GM18907 (cell line): ENCODE results near the gene ELOVL1.

Source experiments
- ATAC-seq: cut with Tn5 transposase; IDR thresholded peaks from one replicate; pipeline ENCODE4 v1.9.1; 2021; ENCODE audit warnings: mild to moderate bottlenecking, moderate library complexity; ENCODE audit not compliant: unreplicated experiment

ELOVL1 gene

DNA sequence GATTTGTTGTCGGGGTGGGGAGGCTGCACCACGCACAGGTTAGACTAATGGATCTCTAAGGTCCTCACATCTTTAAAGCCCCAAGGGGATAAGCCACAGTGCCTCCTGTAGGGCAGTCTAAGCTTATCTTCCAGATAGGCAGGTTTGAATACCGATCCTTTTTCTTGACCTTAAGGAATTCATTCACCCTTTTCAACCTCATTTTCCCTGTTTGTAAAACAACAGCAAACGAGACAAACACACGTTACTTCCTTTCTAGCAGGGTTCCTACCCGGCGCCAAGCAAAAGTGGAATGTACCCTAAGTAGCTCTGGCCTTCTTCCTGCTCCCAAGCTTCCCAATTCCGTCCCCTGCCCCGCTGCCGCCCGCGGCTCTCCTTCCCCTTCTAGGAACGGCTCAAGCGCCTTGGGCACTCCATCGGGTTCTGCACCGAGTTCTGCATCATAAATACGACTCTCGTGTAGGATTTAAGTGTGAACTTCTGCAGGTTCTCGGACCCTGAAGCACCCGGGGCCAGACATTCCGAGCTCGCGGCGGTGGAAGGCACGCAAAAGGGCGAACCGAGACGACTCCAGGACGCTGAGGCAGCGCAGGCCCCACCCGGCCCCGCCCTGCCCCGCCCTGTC lies 9.6 kb downstream of the ELOVL1 start:
- peak; percentile 3 for ATAC-seq

DNA sequence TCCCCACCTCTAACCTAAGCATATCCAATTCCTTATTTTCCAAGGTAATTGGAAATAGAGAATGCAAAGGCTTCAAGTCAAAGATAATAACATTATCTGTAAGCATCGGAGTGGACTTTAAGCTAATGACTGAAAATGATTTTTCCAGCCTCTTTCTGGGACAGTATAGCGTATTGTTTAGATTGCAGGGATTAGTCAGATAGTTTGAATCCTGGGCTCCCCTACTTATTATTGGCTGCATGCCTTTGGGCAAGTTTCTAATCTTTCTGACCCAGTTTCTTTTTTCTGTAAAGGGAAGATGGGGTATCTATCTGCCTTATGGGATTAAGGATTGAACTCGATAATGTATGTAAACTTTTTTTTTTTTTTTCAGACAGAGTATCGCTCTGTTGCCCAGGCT lies 10.6 kb downstream of the ELOVL1 start:
- ATAC-seq, result no peak

DNA sequence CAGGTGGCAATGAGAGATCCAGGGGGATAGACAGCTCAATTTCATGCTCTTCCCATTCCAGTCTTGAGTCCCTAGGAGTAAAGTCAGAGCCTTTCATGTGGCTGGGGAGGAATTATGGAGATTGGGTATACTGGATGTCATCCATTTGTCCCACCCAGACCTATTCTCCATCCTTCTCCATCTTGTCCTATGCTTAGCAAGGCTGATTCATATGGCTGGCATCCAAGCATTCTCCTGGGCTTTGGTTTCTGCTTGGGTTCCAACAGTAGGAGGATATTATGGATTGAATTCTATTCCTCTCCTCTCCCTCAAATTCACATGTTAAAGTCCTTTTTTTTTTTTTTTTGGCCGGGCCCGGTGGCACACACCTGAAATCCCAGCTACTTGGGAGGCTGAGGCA lies 12.9 kb downstream of the ELOVL1 start:
- ATAC-seq, result no peak

DNA sequence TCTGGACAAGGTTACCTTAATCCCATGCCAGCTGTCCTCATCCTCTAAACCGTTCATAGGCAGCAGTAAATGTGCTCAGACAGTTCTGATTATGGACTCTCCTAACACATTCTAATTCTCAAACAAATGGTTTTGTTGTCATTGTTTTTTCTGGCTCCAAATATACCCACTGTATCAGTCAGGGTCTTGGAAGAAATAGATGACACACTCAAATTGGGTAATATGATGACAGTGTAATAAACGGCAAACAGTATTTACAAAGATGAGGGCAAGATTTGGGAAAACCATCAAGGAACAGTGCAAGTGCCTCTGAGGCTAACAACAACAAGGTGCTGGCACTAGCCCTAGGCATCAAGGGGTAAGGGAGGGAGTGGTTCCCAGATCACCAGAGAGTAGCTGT lies 13.3 kb downstream of the ELOVL1 start:
- ATAC-seq, result no peak

DNA sequence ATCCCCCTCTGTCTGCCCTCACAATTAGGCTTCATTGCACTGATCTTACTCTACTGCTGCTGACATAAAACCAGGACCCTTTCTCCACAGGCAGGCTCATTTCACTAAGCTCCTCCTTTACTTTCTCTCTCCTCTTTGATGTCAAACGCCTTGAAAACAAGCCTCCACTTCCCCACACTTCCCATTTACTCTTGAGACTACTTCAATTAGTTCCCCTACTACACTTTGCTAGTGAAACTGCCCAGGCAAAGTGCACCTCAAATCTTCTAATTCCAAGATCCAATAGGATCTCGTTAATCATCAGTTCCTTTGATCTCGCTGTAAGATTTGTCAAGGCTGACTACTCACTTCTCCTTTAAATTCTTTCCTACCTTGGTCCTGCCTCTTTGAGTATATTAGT lies 14.9 kb downstream of the ELOVL1 start:
- ATAC-seq, result no peak

DNA sequence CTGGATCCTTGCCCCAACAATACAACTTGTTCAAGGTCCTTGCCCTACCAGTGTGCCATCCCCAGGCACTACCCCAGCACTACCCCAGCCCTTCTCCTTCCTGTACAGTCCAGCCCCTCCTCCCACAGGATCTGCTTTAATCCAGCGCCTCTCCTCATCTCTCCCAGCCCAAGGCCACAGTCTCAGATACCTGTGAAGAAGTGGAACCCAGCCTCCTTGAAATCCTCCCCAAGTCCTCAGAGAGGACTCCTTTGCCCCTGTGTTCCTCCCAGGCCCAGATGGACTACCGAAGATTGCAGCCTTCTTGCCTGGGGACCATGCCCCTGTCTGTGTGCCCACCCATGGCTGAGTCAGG lies 15.5 kb downstream of the ELOVL1 start:
- no peak for ATAC-seq

DNA sequence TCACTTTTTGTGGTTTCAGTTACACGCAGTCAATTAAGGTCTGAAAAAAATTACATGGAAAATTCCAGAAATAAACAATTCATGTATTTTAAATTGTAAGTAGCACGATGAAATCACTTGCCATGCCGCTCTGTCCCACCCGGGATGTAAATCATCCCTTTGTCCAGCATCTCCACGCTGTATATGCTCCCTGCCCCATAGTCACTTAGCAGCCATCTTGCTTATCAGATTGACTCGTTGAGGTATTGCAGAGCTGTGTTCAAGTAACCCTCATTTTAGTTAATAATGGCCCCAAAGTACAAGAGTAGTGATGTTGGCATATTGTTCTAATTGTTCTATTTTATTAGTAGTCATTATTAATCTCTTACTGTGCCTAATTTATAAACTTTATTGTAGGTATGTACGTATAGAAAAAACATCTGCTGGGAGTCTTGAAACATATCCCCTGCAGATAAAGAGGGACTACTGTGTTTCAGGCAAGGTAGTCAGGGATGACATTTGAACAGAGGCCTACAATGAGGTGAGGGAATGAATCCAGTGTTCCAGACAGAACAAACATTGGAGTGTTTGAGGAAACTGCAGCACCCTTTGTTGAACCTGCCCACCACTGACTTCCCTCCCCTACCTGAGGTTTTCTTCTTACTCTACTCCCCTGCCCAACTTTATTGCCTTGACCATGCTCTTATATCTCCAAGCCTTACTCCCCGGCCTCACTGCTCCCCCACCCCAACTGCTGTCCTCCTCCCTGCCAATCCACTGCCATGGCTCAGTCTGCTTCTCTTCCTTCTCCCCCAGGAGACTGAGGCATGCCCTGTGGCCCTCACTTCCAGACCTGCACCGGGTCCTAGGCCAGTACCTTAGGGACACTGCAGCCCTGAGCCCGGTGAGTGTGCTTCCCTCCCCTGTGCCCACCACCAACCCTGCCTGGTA lies 16.1 kb downstream of the ELOVL1 start:
- no peak for ATAC-seq

DNA sequence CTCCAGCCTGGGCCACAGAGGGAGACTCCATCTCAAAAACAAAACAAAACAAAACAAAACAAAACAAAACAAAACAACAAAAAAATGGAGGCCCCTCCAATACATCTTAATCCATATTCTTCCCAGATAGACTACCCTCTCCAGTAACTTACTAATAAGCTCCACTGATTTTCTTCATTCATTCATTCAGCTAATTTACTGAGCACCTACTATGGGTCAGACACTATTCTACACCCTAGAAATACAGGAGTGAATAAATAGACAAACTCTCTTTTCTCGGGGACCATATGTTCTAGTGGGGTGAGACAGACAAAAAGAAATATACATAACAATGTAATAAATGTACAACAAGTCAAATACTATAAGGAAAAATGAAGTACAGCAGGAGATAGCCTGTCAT lies 16.8 kb downstream of the ELOVL1 start:
- ATAC-seq, result no peak

DNA sequence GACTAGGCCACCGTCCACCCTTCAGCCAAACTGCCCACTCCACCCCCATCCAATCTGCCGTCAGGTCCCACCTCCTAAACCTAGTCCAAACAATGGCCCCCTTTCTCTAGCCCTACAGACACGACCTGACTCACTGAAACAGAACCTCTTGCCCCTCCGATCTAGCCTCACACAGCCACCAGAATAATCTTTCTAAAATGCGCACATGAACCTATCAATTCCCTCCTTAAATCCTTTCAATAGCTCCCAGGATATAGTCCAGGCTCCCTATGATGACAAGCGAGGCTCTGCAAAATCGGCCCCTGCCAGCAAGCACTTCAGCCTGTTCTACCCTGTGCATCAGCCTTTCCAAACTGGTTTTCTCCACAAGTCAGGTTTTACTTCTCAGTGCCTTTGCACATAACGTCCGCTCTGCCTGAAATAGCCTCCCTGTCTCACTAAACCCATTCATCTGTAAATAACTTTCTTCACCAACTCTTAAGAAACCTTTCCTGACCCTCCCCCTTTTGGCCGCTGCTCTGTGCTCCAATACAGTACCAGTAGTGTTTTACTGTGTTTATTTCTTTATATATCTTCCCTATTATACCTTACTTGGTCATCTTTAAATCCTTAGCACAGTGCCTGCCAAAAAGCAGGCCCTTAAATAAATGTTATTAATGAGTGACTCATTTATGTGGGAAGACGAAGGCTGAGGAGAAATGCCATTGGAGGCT lies 18.1 kb downstream of the ELOVL1 start:
- ATAC-seq, result no peak

DNA sequence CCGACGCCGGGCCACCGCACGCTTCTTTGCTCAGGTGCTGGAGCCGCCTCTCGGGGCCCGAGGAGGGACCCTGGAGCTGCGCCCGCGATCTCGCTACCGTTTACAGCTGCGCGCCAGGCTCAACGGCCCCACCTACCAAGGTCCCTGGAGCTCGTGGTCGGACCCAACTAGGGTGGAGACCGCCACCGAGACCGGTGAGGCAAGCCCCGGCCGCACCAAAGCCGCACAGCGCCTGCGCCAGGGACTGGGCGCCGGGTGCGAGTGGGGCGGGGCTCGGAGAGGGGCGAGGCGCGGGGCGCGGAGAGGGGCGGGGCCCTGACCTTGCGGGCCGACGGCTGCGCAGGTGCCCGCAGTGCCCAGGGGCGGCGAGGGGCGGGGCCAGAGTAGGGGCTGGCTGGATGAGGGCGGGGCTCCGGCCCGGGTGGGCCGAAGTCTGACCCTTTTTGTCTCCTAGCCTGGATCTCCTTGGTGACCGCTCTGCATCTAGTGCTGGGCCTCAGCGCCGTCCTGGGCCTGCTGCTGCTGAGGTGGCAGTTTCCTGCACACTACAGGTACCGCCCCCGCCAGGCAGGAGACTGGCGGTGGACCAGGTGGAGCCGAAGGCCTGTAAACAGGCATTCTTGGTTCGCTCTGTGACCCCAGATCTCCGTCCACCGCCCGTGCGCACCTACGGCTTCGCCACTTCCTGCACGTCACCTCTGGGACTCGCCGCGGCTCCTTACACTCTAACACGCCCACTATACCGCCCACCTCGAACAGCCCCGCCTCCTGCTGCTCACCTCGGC lies 18.8 kb downstream of the ELOVL1 start:
- ATAC-seq, result no peak

DNA sequence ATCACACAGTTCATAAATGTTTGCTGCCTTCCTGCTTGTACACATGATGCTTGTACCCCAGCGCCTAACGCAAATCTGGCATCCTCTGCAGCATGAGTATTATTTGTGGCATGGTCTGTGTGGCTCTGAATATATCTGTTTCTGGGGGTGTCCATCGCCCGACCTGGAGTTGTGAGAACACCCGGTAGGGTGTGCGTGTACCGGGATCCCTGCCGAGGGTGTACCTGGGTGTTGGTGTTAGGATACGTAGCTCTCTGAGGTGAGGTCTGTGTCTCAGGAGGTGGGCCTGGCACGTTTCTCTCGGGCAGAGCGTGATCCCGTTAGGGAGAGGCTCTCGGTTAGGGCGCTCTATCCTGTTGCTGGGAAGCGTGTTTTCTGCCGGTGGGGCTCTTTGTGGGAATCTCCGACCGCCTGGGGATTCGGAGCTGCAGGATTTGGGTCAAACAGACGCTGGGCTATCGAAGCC lies 19.4 kb downstream of the ELOVL1 start:
- ATAC-seq, result no peak

DNA sequence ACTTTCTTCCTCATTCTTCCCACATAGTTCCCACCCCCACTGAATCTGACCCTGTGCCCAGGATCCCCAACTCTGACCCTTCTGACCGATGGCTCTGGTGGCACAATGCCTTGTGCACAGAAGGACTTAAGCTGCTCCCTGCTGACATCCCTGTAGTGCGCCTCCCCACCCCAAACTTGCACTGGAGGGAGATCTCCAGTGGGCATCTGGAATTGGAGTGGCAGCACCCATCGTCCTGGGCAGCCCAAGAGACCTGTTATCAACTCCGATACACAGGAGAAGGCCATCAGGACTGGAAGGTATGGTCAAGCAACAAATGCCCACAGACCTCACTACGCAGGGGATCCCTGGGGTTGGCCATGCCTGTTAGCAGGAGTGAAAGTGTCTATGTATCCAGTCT lies 21.2 kb downstream of the ELOVL1 start:
- no peak for ATAC-seq

DNA sequence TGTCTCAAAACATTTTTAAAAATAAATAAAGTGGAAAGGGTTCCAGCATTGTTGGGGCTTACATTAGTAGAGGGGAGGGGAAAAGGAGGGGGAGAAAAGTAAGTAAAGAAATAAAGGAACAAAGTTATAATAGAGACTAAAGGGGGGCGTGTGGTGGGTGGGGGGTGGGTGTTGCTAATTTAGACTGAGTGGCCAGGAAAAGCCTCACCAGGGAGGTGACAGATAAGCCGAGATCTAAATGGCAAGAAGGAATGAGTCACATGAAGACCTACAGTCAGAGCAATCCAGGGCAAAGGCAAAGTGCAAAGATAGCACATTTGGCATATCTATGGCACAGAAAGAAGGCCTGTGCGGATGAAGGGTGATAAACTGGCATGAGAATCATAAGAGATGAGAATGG lies 22.7 kb downstream of the ELOVL1 start:
- no peak for ATAC-seq

DNA sequence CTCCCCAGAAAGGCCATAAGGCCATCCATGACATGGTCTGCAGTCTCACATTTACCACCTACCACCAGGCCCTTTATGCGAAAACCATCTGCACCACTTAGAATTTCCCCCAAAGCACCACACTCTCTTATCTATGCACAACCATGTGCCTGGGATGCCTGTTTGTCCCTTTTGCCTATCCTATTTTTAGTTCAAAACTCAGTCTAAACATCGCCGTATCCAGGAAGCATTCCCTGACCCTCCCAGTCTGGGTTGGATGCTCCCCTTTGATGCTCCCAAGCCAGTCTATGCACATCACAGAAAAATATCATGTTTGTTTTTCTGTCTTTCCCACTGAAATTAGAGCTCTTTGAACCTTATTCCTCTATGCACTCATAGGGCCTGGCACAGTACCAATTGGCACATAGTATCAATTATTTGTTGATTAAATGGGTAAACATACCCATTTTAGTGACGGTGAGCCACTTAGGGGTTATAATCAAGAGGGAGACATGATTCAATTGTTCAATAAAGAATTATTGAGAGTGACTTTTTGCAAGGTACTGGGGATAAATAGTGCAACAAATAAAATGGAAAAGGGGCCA lies 23.5 kb downstream of the ELOVL1 start:
- no peak for ATAC-seq

DNA sequence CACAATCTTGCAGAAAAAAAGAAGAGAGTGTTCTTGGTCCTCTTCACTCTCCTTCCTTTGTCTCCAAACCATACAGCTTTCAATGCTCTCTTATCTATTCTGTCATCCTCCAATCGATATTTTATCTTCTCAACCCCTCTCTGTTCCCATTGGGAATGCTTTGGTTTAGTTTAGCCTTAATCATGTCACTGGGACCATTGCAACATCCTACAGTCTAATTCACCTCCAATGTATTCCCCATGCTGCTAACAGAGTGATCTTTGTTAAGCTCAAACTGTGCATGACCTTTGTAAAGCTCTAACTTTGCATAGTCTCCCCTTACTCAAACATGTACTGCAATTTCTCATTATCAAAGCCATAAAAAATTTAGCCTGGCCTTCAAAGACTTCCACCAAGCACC lies 27.3 kb downstream of the ELOVL1 start:
- no peak for ATAC-seq

DNA sequence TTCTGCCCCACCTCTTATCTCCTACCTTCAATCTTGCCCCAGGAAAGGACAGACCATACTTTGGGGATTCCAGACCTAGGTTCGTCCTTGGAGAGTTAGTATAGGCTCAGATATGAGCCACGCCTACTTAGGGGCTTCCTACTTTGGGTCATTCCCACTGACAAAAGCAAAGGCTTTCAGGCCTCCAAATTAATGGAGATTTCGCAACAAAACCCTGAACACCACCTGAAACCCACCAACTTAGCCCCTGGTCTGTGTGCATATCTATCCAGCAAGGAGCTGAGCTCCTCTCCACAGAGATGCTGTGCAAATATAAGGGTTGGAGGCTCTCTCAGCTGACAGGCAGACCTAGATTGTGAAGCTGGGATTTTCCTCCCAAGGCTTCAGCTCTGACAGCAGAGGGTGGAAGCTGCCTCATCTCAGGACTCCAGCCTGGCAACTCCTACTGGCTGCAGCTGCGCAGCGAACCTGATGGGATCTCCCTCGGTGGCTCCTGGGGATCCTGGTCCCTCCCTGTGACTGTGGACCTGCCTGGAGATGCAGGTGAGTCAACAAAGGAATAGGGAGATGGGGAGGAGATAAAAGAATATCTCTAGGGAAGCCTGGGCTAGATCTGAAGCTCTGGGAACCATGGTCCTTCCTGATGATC lies 28.1 kb downstream of the ELOVL1 start:
- no peak for ATAC-seq

DNA sequence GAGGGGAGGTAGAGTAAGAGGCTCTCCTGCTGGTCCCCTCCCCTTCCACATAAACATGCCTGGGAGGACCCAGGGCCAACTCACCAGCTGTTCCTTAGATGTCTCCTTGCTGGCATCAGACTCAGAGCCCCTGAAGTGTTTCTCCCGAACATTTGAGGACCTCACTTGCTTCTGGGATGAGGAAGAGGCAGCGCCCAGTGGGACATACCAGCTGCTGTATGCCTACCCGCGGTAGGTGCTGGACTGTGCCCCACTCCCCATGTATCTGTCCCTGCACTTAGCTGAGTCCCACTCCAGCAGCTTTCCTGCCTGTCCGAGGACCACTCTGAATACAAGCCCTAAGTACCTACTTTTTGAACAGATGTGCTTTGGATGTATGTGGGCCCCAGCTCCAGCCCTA lies 29.8 kb downstream of the ELOVL1 start:
- ATAC-seq, result no peak

DNA sequence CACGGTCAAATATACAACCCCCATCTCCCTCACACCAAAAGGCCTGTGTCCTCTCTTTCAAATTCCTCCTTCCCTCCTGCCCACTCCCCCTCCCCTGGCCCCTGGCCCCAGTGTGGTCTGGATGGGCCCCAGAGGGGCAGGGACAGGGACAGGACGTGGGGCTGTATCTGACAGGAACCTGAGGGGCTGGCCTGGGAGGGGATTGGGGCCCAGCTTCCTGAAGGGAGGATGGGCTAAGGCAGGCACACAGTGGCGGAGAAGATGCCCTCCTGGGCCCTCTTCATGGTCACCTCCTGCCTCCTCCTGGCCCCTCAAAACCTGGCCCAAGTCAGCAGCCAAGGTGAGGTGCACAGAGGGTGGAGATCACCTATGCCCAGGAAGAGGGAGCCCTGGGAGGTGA lies 30.2 kb downstream of the ELOVL1 start, which contains the start of gene MPL:
MPL (plus strand) TSS at position 231 of the 400 bp plus-strand sequence; CDS start at position 262, 31 bp downstream.
- no peak for ATAC-seq

DNA sequence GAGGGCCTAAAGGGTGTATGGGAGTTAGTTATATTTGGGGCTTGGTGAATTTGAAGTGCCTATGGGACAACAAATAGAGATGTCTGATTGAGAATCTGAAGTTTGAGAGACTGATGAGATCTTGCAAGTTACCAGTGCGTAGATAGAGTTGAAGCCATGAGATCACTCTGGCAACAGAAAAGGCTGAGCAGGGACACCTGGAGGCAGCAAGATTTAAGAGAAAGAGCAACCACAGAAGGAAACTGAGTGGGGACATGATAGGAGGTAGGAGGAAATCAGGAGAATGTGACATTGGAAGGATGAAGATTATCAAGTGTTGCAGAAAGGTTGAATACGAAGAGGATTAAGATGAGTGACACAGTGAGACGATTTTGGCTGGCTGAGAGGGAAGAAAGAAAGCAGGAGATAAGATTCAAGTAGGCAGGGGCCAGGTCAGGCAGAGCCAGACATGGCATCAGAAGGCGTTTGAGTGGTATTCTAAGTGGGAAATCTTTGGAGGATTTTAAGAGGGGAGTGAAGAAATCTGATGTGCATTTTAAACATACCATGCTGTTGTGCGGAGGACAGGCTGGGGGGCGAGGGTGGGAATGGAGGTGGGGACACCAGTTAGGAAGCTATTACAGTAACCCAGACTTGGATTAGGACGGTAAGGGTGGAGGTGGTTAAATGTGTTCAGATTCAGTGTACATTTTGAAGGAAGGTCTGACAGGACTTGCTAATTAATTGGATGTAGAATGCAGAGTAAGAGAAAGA lies 33.2 kb downstream of the ELOVL1 start:
- ATAC-seq, result no peak
